ENCODE results near the gene ETV6. TPM values are rescaled to one million over a fixed set of nuclear protein-coding genes. Genes with fewer than 3 reads are reported as not detected.
A peak's percentile ranks its signal among the peaks of the same experiment; 100 is the strongest.

ETV6 gene
- total RNA-seq, 1 experiment from 2014 or later: 89.1 TPM

DNA sequence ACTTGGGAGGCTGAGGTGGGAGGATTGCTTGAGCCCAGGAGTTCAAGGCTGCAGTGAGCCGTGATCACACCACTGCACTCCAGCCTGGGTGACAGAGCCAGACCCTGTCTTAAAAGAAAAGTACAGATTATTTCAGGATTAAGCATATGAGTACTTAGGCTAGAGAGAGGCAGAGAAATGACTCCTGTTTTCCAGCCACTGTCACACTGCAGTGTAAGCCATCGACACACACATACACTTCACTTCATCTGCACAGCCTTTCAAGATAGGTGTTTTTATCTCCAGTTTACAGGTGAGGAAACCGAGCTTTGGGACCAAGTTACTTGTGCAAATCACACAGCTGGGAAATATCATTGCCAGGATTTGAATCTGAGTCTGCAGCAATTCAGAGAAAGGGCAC, 77.2 kb downstream of the ETV6 start:
- BruUV-seq (replicated peaks): no TSS peak
- Mint-ChIP-seq H3K9me3 (ENCODE audit: low read depth, unreplicated experiment) (no peaks in the 10 kb centered on the region), H3K27me3 (ENCODE audit: unreplicated experiment) (no peaks in the 10 kb centered on the region), H3K4me1 (ENCODE audit: low read depth, unreplicated experiment) (peaks cover 67% of the 10 kb centered on the region), H3K27ac (ENCODE audit: unreplicated experiment) (peak overlapping the region; percentile 88), H3K36me3 (ENCODE audit: insufficient read depth, unreplicated experiment) (peaks cover 41% of the 10 kb centered on the region), H3K4me3 (ENCODE audit: low read depth, unreplicated experiment) (no peak overlapping the region)
- intact Hi-C loops (cut with micrococcal nuclease; ENCODE audit: unreplicated experiment): no loop called here
- no peak for DNase-seq
- CTCF ChIA-PET: interaction anchor here (0.6 to 0.8 kb wide), 2 partner anchors 10 to 88 kb away, joined by 3 to 4 read pairs; no protein-coding TSS in a partner anchor
- TF ChIP-seq, protein P1, sequence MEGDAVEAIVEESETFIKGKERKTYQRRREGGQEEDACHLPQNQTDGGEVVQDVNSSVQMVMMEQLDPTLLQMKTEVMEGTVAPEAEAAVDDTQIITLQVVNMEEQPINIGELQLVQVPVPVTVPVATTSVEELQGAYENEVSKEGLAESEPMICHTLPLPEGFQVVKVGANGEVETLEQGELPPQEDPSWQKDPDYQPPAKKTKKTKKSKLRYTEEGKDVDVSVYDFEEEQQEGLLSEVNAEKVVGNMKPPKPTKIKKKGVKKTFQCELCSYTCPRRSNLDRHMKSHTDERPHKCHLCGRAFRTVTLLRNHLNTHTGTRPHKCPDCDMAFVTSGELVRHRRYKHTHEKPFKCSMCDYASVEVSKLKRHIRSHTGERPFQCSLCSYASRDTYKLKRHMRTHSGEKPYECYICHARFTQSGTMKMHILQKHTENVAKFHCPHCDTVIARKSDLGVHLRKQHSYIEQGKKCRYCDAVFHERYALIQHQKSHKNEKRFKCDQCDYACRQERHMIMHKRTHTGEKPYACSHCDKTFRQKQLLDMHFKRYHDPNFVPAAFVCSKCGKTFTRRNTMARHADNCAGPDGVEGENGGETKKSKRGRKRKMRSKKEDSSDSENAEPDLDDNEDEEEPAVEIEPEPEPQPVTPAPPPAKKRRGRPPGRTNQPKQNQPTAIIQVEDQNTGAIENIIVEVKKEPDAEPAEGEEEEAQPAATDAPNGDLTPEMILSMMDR (IDR thresholded peaks at IDR 0.05; ENCODE audit: unreplicated experiment): no peak

- CTCF ChIA-PET: interaction anchor here (0.8 to 1.2 kb wide), 2 partner anchors 10 to 14 kb away, joined by 3 to 4 read pairs; no protein-coding TSS in a partner anchor
- peaks cover 42% of the 10 kb centered on the region for H3K36me3 Mint-ChIP-seq (ENCODE audit: insufficient read depth, unreplicated experiment)
- peaks cover 72% of the 10 kb centered on the region for H3K4me1 Mint-ChIP-seq (ENCODE audit: low read depth, unreplicated experiment)
- DNase-seq: no peak
- TF ChIP-seq, protein P1 (IDR thresholded peaks at IDR 0.05; ENCODE audit: unreplicated experiment): no peak
- no peaks in the 10 kb centered on the region for H3K9me3 Mint-ChIP-seq (ENCODE audit: low read depth, unreplicated experiment)
- no peak overlapping the region for H3K4me3 Mint-ChIP-seq (ENCODE audit: low read depth, unreplicated experiment)
- H3K27me3 Mint-ChIP-seq (ENCODE audit: unreplicated experiment): no peaks in the 10 kb centered on the region
- intact Hi-C loops (cut with micrococcal nuclease; ENCODE audit: unreplicated experiment): no loop called here
- H3K27ac Mint-ChIP-seq (ENCODE audit: unreplicated experiment): peak overlapping the region; percentile 88
- BruUV-seq (replicated peaks): no TSS peak
These were observed 77.7 kb downstream of the ETV6 start for GRCh38 chr12:11727133-11727664.

- Mint-ChIP-seq H3K36me3 (ENCODE audit: insufficient read depth, unreplicated experiment) (peaks cover 48% of the 10 kb centered on the region), H3K4me1 (ENCODE audit: low read depth, unreplicated experiment) (peaks cover 76% of the 10 kb centered on the region), H3K4me3 (ENCODE audit: low read depth, unreplicated experiment) (no peak overlapping the region), H3K27me3 (ENCODE audit: unreplicated experiment) (no peaks in the 10 kb centered on the region), H3K9me3 (ENCODE audit: low read depth, unreplicated experiment) (no peaks in the 10 kb centered on the region), H3K27ac (ENCODE audit: unreplicated experiment) (peak overlapping the region; percentile 98)
- no peak for DNase-seq
- CTCF ChIA-PET: interaction anchor here (1.1 to 1.3 kb wide), 3 partner anchors 11 to 13 kb away, joined by 3 read pairs; no protein-coding TSS in a partner anchor
- TF ChIP-seq, protein P1 (IDR thresholded peaks at IDR 0.05; ENCODE audit: unreplicated experiment): no peak
- no TSS peak for BruUV-seq (replicated peaks)
- intact Hi-C loops (cut with micrococcal nuclease; ENCODE audit: unreplicated experiment): no loop called here
These were observed 78.8 kb downstream of the ETV6 start for GRCh38 chr12:11728154-11728755.

DNA sequence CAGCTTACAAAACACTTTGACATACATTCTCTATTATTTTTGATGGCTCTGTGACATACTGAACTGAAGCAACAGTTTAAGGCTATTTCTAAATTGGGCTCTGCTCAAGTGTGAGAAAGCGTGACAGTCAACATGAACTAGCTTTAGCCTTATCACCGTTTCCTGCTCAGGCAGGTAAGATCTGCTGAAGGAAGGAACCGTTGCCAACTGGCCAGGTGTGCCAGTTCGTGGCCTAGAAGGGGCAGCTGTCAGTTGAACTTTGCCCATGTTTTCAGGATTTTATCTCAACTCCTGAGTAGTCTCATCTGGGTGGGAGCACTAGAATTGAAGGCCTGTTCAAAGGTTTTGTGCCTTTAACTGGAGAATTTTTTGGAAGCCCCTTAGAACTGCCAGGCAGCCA, 79.5 kb downstream of the ETV6 start:
- DNase-seq: peak; percentile 65
- Mint-ChIP-seq H3K36me3 (ENCODE audit: insufficient read depth, unreplicated experiment) (peaks cover 41% of the 10 kb centered on the region), H3K4me1 (ENCODE audit: low read depth, unreplicated experiment) (peaks cover 69% of the 10 kb centered on the region), H3K4me3 (ENCODE audit: low read depth, unreplicated experiment) (peak overlapping the region; percentile 58), H3K27ac (ENCODE audit: unreplicated experiment) (peak overlapping the region; percentile 98), H3K9me3 (ENCODE audit: low read depth, unreplicated experiment) (no peaks in the 10 kb centered on the region), H3K27me3 (ENCODE audit: unreplicated experiment) (no peaks in the 10 kb centered on the region)
- no TSS peak for BruUV-seq (replicated peaks)
- intact Hi-C loops (cut with micrococcal nuclease; ENCODE audit: unreplicated experiment): no loop called here
- CTCF ChIA-PET: interaction anchor here (1.1 to 1.3 kb wide), 2 partner anchors 11 to 12 kb away, joined by 3 read pairs; no protein-coding TSS in a partner anchor
- TF ChIP-seq, protein P1 (IDR thresholded peaks at IDR 0.05; ENCODE audit: unreplicated experiment): no peak

All from Calu3 (cell line).